ENCODE results near the gene MYT1.

GRCh38 chr20:64163776-64164122 lies 503 bp upstream of the MYT1 start:
- TF ChIP-seq, protein P1, sequence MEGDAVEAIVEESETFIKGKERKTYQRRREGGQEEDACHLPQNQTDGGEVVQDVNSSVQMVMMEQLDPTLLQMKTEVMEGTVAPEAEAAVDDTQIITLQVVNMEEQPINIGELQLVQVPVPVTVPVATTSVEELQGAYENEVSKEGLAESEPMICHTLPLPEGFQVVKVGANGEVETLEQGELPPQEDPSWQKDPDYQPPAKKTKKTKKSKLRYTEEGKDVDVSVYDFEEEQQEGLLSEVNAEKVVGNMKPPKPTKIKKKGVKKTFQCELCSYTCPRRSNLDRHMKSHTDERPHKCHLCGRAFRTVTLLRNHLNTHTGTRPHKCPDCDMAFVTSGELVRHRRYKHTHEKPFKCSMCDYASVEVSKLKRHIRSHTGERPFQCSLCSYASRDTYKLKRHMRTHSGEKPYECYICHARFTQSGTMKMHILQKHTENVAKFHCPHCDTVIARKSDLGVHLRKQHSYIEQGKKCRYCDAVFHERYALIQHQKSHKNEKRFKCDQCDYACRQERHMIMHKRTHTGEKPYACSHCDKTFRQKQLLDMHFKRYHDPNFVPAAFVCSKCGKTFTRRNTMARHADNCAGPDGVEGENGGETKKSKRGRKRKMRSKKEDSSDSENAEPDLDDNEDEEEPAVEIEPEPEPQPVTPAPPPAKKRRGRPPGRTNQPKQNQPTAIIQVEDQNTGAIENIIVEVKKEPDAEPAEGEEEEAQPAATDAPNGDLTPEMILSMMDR (IDR thresholded peaks at IDR 0.05) = no peak
- no peak for TF ChIP-seq POLR2A (IDR thresholded peaks at IDR 0.05)
